HFF-Myc (cell line): Measurements from ENCODE around the gene FAIM2.

Experiments
- DNase-seq: peaks from one replicate; pipeline ENCODE4 v3.0.0-alpha.2; 2011; ENCODE audit warnings: low read depth; ENCODE audit errors: extremely low read depth
- H3K4me3 ChIP-seq: replicated peaks from 2 replicates; pipeline ENCODE4 v1.5.1; 2011; ENCODE audit warnings: low read depth, mild to moderate bottlenecking, control low read depth, low read length
- CTCF ChIP-seq: IDR thresholded peaks from 2 replicates; pipeline ENCODE4 v1.5.1; 2012; ENCODE audit warnings: mild to moderate bottlenecking, low read depth, low read length, control low read depth; ENCODE audit errors: missing control alignments

The FAIM2 gene

GRCh38 chr12:49920915-49921286 lies 17.2 kb upstream of the FAIM2 start:
- DNase-seq = no peak
- no peak for TF ChIP-seq CTCF
- no peak overlapping the region for H3K4me3 ChIP-seq

GRCh38 chr12:49920241-49920914 lies 16.7 kb upstream of the FAIM2 start:
- no peak for TF ChIP-seq CTCF
- DNase-seq = no peak
- H3K4me3 ChIP-seq = no peak overlapping the region

- H3K4me3 ChIP-seq = no peak overlapping the region
- no peak for TF ChIP-seq CTCF
- no peak for DNase-seq
Observed at GRCh38 chr12:49917788-49918173, 14.1 kb upstream of the FAIM2 start.

GRCh38 chr12:49917166-49917787 lies 13.6 kb upstream of the FAIM2 start:
- no peak for TF ChIP-seq CTCF
- DNase-seq = no peak
- H3K4me3 ChIP-seq = no peak overlapping the region

GRCh38 chr12:49916129-49916919 lies 12.6 kb upstream of the FAIM2 start:
- DNase-seq = no peak
- H3K4me3 ChIP-seq = no peak overlapping the region
- TF ChIP-seq CTCF = no peak

GRCh38 chr12:49912345-49913255 lies 8.9 kb upstream of the FAIM2 start:
- DNase-seq = no peak
- H3K4me3 ChIP-seq = no peak overlapping the region
- TF ChIP-seq CTCF = no peak
